Measurements from ENCODE around the gene AXIN2. TPM values are rescaled to one million over a fixed set of nuclear protein-coding genes. Genes with fewer than 3 reads are reported as not detected.

AXIN2 gene
- polyA plus RNA-seq, 1 experiment = 2.8 TPM

- ChIA-PET CTCF (interaction anchor here (0.6 kb wide), 1 partner anchor 441 kb away, joined by 4 read pairs; no protein-coding TSS in a partner anchor), POLR2A (no interaction called here)
- Histone ChIP-seq H3K27me3 (ENCODE audit: control insufficient read depth, insufficient read depth, low read length) (no peaks in the 10 kb centered on the region), H3K27ac (ENCODE audit: low read depth, low read length) (no peak overlapping the region), H3K9me3 (ENCODE audit: control insufficient read depth, insufficient read depth, low read length) (peaks cover 2% of the 10 kb centered on the region; the same call in 1 of the 2 replicates), H3K4me3 (ENCODE audit: low read depth, low read length) (no peak overlapping the region)
- no peak for TF ChIP-seq CTCF (IDR thresholded peaks at IDR 0.05; ENCODE audit: low read depth, low read length)
- DNase-seq (ENCODE audit: low read depth, low spot score) = no peak
These were observed 20.0 kb downstream of the AXIN2 start for GRCh38 chr17:65541453-65541852.

GRCh38 chr17:65539630-65540266 lies 21.7 kb downstream of the AXIN2 start:
- H3K4me3 ChIP-seq (ENCODE audit: low read depth, low read length) = no peak overlapping the region
- H3K27me3 ChIP-seq (ENCODE audit: control insufficient read depth, insufficient read depth, low read length) = no peaks in the 10 kb centered on the region
- CTCF ChIA-PET = interaction anchor here (0.5 kb wide), 1 partner anchor 40 kb away, joined by 3 read pairs; no protein-coding TSS in a partner anchor
- no peak for DNase-seq (ENCODE audit: low read depth, low spot score)
- peaks cover 2% of the 10 kb centered on the region; the same call in 1 of the 2 replicates for H3K9me3 ChIP-seq (ENCODE audit: control insufficient read depth, insufficient read depth, low read length)
- no peak overlapping the region for H3K27ac ChIP-seq (ENCODE audit: low read depth, low read length)
- TF ChIP-seq CTCF (IDR thresholded peaks at IDR 0.05; ENCODE audit: low read depth, low read length) = no peak
- POLR2A ChIA-PET = no interaction called here

GRCh38 chr17:65538675-65539529 lies 22.5 kb downstream of the AXIN2 start:
- no peaks in the 10 kb centered on the region for H3K27me3 ChIP-seq (ENCODE audit: control insufficient read depth, insufficient read depth, low read length)
- no peak overlapping the region for H3K4me3 ChIP-seq (ENCODE audit: low read depth, low read length)

GRCh38 chr17:65537845-65538674 lies 23.4 kb downstream of the AXIN2 start:
- DNase-seq (ENCODE audit: low read depth, low spot score) = no peak
- H3K27me3 ChIP-seq (ENCODE audit: control insufficient read depth, insufficient read depth, low read length) = no peaks in the 10 kb centered on the region
- peaks cover 2% of the 10 kb centered on the region; the same call in 1 of the 2 replicates for H3K9me3 ChIP-seq (ENCODE audit: control insufficient read depth, insufficient read depth, low read length)
- ChIA-PET CTCF (no interaction called here), POLR2A (no interaction called here)
- no peak for TF ChIP-seq CTCF (IDR thresholded peaks at IDR 0.05; ENCODE audit: low read depth, low read length)
- no peak overlapping the region for H3K27ac ChIP-seq (ENCODE audit: low read depth, low read length)
- H3K4me3 ChIP-seq (ENCODE audit: low read depth, low read length) = no peak overlapping the region

More at GRCh38 chr17:65538675-65539529, 22.5 kb downstream of the AXIN2 start:
- H3K27ac ChIP-seq (ENCODE audit: low read depth, low read length) = no peak overlapping the region
- POLR2A ChIA-PET = no interaction called here
- H3K9me3 ChIP-seq (ENCODE audit: control insufficient read depth, insufficient read depth, low read length) = peaks cover 2% of the 10 kb centered on the region; the same call in 1 of the 2 replicates
- no peak for DNase-seq (ENCODE audit: low read depth, low spot score)
- CTCF ChIA-PET = interaction anchor here (0.5 kb wide), 1 partner anchor 41 kb away, joined by 3 read pairs; no protein-coding TSS in a partner anchor
- no peak for TF ChIP-seq CTCF (IDR thresholded peaks at IDR 0.05; ENCODE audit: low read depth, low read length)
